Astrocyte (in vitro differentiated cells and primary cell): ENCODE measurements around the gene DPY19L3.

Source experiments
- EZH2 ChIP-seq: IDR thresholded peaks from 2 replicates; pipeline ENCODE4 v1.6.1; 2012; ENCODE audit warnings: mild to moderate bottlenecking, low read length, inconsistent platforms; ENCODE audit not compliant: insufficient read depth
- TF ChIP-seq, protein P1 (sequence below): IDR thresholded peaks from 2 replicates; pipeline ENCODE4 v1.5.1; 2011; ENCODE audit warnings: low read depth, mild to moderate bottlenecking, inconsistent platforms, low read length, moderate library complexity; ENCODE audit not compliant: insufficient read depth

- TF ChIP-seq, protein P1, sequence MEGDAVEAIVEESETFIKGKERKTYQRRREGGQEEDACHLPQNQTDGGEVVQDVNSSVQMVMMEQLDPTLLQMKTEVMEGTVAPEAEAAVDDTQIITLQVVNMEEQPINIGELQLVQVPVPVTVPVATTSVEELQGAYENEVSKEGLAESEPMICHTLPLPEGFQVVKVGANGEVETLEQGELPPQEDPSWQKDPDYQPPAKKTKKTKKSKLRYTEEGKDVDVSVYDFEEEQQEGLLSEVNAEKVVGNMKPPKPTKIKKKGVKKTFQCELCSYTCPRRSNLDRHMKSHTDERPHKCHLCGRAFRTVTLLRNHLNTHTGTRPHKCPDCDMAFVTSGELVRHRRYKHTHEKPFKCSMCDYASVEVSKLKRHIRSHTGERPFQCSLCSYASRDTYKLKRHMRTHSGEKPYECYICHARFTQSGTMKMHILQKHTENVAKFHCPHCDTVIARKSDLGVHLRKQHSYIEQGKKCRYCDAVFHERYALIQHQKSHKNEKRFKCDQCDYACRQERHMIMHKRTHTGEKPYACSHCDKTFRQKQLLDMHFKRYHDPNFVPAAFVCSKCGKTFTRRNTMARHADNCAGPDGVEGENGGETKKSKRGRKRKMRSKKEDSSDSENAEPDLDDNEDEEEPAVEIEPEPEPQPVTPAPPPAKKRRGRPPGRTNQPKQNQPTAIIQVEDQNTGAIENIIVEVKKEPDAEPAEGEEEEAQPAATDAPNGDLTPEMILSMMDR: no peak
- no peak for TF ChIP-seq EZH2
Observed at GRCh38 chr19:32519023-32519422, 113.5 kb downstream of the DPY19L3 start.
